GM10266 (cell line): Measurements from ENCODE around the gene ABLIM1.

Source experiments
- DNase-seq: peaks from one replicate; pipeline ENCODE4 v3.0.0; 2012; ENCODE audit errors: extremely low spot score
- CTCF ChIP-seq: IDR thresholded peaks from 2 replicates; pipeline ENCODE4 v1.5.1; 2012; ENCODE audit warnings: mild to moderate bottlenecking, low read depth; ENCODE audit not compliant: control insufficient read depth, insufficient read depth; ENCODE audit errors: missing control alignments

Gene ABLIM1

GRCh38 chr10:114526504-114527238, 131.4 kb downstream of the ABLIM1 start:
- no peak for TF ChIP-seq CTCF
- peak; percentile 81 for DNase-seq

GRCh38 chr10:114526126-114526503, 132.0 kb downstream of the ABLIM1 start:
- no peak for TF ChIP-seq CTCF
- peak; percentile 20 for DNase-seq

- no peak for TF ChIP-seq CTCF
- no peak for DNase-seq
Measured at GRCh38 chr10:114525368-114525949, 132.6 kb downstream of the ABLIM1 start.

- no peak for TF ChIP-seq CTCF
- no peak for DNase-seq
Measured at GRCh38 chr10:114523876-114524275, 134.2 kb downstream of the ABLIM1 start.

GRCh38 chr10:114521255-114521654, 136.8 kb downstream of the ABLIM1 start:
- no peak for TF ChIP-seq CTCF
- no peak for DNase-seq

GRCh38 chr10:114520453-114520852, 137.6 kb downstream of the ABLIM1 start:
- no peak for DNase-seq
- no peak for TF ChIP-seq CTCF

GRCh38 chr10:114519756-114520293, 138.2 kb downstream of the ABLIM1 start:
- DNase-seq: no peak

More at GRCh38 chr10:114519756-114520293, 138.2 kb downstream of the ABLIM1 start:
- TF ChIP-seq CTCF: no peak
